Right lung (tissue), 10 donors: ENCODE data around the gene FTHL17. TPM values are rescaled to one million over a fixed set of nuclear protein-coding genes. Genes with fewer than 3 reads are reported as not detected.

Experiments used
- DNase-seq, 2 donors: peaks; one replicate each; pipeline ENCODE4 v3.0.0-alpha.2; 2013
- long read RNA-seq, 8 donors: transcript quantifications; one replicate each; lab custom pipeline, GENCODE V29; 2026
- polyA plus RNA-seq, 5 donors: library from polyadenylated mRNA; unstranded; fragments of 120-200 nt; gene quantifications; one replicate each; pipeline versions ENCODE4 v1.2.1 to v1.2.3, GENCODE V29; 2013; ENCODE audit warnings: inconsistent platforms in 1 of 5, low replicate concordance in 1 of 5; ENCODE audit not compliant: insufficient read length in 5 of 5, insufficient read depth in 1 of 5

The FTHL17 gene
- polyA plus RNA-seq = not detected
- long read RNA-seq, donor 1 = 0 reads
- long read RNA-seq, donor 2 = 0 reads
- long read RNA-seq, donor 3 = 0 reads
- long read RNA-seq, donor 4 = 0 reads
- long read RNA-seq, donor 5 = 0 reads
- long read RNA-seq, donor 6 = 0 reads
- long read RNA-seq, donor 7 = 0 reads
- long read RNA-seq, donor 8 = 0 reads

DNA sequence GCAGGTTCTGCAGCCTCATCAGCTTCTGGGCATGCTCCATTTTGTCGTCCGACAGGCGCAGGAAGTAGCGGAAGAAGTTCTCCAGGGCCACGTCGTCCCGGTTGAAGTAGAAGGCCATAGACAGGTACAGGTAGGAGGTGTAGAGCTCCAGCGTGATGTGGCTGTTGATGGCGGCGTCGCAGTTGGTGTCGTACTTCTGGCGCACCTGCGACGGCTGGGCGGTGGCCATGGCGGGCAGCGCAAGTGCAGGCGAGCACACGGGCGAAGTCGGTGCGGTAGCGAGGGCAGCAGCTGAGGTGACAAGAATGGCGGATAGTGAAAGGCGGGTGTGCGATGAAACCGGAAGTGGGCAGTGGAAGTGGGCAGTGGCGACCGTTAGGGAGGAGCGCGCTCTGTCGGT is at the start of gene FTHL17:
FTHL17 (minus strand) TSS at position 317 of the 400 bp plus-strand sequence; CDS start at position 229, 88 bp downstream.
- DNase-seq = no peak

GRCh38 chrX:31117266-31117665 is 45.4 kb upstream of the FTHL17 start:
- DNase-seq = no peak

- no peak for DNase-seq
Observed at GRCh38 chrX:31115398-31115797, 43.6 kb upstream of the FTHL17 start.

DNA sequence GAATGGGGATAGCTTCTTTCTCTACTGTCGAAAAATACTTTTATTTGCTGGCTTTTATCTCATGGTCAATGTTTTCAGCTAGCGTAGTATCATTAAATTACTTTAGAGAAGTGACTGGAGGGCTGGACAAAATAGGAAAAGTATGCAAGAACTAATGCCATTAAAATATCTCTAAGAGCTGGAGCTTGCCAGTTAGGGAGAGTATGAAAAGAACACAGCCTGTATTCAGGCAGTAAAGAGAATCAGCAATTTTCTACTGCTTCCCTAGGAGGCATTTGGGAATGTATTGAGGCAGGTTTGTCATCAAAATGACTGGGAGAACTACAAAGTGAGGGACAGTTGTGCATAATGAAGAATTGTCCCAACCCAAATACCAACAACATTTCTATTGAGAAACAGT is 43.0 kb upstream of the FTHL17 start:
- DNase-seq = no peak

GRCh38 chrX:31112226-31112999 is 40.6 kb upstream of the FTHL17 start:
- no peak for DNase-seq

DNA sequence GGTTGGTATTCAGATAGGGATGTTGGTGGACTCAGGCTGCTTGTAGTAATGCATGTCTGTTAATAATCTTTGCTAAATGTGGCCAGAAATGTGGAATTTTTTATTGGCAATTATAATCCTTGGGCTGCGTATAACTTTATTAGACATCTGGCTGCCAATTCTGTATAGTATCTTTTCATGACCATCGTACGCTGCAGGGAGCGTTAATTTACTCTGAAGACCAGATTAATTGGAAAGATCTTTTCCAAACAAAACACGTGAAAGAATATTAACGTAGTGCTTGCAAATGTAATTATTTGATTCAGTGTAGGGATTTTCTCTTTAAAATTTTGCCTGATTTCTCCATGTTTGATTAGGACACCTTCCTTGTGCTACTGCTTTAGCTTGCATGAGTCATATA is 38.8 kb upstream of the FTHL17 start:
- DNase-seq = no peak

- no peak for DNase-seq
Observed at GRCh38 chrX:31099536-31100090, 27.8 kb upstream of the FTHL17 start.

DNA sequence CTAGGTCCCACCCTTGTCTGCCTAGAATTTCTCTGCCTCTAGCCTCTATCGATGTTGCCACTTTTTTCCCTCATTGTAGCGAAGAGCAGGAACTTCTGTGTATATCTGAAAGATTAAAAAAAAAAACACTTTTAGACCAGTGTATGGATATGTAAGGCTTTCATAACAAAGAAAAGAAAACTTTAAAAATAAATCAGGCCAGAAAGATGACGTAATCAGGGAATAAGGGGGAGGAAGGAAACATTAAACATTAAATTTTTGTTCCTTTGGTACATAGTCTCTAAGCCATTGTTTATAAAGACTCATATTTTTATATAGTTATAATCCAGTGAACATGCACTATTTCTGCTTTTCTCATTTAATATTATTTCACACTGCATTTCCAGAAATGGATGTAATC is 26.2 kb upstream of the FTHL17 start:
- no peak for DNase-seq

DNA sequence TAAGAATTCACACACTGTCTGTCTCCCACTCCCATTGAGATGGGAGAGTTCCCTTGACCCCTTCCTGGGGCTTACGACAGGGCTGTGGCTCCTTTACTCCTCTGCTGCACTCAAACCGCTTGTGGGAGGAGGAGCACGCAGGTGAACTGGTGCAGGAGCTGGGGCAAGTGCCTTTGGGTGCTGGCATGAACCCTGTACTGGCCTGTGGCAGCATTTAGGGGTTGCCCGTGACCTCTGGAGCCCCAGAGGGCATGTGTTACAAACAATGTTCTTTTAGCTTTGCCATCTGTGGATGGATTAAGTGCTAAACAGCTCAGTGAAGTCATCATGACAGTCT is 21.8 kb upstream of the FTHL17 start:
- DNase-seq = no peak

- DNase-seq = no peak
Observed at GRCh38 chrX:31092970-31093638, 21.3 kb upstream of the FTHL17 start.

- no peak for DNase-seq
Observed at GRCh38 chrX:31092476-31092875, 20.6 kb upstream of the FTHL17 start.

GRCh38 chrX:31091819-31092218 is 20.0 kb upstream of the FTHL17 start:
- DNase-seq = no peak

- no peak for DNase-seq
Observed at GRCh38 chrX:31074522-31074921, 2.7 kb upstream of the FTHL17 start.

GRCh38 chrX:31071262-31071661 is 579 bp downstream of the FTHL17 start:
- DNase-seq = no peak

DNA sequence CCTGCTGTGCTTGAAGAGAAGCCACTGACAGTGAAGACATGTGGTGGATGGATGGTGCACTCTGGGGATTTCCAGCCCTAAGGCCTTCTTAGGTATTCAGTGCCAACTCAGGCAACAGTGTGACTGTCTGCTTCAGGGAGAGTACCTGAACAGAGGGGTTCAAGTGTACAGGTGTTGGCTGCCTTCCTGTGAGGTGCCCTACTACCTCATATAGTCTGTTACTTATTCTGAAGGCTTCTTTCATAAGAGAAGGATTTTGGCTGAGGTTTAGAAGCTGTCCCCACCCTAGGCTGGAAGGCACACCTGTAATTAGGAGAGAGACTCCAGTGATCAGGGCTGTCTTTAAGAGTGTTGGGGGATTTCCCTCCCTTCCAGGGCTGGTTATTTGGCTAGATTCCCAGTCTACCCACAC is 1.8 kb downstream of the FTHL17 start:
- DNase-seq = no peak

GRCh38 chrX:31063114-31063513 is 8.7 kb downstream of the FTHL17 start:
- no peak for DNase-seq

DNA sequence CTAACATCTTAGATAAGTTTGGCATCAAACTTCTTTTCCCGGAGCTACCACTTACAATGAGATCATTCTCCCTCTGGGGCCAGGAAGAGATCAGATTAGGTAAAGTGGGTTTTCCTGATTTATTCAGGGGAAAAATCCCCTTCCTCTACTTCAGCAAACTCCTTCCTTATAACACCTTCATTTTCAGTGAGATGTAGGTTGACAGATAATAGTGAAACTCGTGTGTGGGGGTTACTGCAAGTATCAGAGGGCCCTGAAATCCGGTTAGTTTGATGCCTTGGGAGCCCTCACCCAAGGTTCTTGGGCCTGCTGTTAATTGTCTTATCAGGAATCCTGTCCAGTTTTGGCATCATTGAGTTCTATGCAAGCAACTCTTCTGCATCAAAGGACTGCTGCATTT is 10.8 kb downstream of the FTHL17 start:
- no peak for DNase-seq

DNA sequence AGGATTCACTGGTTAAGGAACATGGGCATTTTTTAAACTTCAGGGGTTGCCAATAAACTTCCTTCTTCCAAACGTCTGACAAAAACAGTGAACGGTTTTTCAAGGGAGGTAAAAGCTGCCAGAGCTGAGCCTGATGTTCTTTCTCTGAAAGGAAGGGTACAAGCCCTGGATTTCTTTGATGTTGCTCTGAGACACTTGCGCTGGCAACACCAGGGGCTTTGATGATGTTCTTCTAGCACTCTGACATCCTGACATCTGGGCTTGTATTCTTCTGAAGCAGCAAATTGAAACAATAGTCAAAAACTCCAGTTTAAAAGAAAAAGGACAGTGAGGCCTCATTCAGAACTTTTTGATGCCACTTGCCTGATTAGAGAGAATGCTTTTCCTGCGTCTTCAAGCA is 11.8 kb downstream of the FTHL17 start:
- no peak for DNase-seq

DNA sequence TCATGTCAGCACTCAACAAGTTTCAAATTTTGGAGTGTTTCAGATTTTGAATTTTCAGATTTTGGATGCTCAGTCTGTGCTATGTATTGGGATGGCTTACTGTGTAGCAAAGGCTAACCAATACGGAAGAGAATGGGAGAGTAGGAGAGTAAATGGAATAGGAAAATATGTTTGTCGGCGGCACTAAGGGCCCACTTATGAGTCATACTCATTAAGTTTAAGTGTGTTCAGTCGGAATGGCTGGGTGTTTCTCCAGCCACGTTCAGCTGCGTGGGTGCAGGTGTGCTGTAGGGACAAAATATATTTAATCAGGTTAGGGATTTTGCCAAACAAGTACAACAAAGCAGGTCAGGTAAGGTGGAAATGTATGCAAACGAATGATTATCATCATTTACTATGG is 13.6 kb downstream of the FTHL17 start:
- no peak for DNase-seq

- no peak for DNase-seq
Observed at GRCh38 chrX:31057691-31058090, 14.2 kb downstream of the FTHL17 start.

GRCh38 chrX:31057291-31057690 is 14.6 kb downstream of the FTHL17 start:
- DNase-seq = no peak

- DNase-seq = no peak
Observed at GRCh38 chrX:31053621-31054020, 18.2 kb downstream of the FTHL17 start.

DNA sequence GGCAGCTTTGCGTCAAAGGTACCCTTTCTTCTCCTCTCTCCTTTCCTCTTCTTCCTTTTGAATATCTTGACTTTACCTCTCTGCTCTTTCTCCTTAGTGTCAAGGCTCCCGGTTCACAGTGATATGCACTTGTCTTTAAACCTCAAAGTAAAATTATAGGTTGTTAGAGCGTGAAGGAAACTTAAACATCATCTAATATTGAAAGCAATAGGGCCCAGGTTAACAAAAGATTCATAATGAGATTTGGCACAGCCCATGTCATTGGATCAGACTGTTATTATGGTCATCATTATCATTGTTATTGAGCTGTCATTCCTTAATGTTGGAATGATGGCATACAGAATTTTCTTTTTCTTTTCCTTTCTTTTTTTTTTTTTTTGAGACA is 32.5 kb downstream of the FTHL17 start:
- DNase-seq = no peak
